Activated CD4-positive, alpha-beta T cell treated with anti-CD3 and anti-CD28 coated beads, Interleukin-2, amount 50 U/mL, for 4 hours (primary cell): ENCODE measurements around the gene ZDHHC3.

ENCODE experiments used
- DNase-seq, 2 experiments: peaks; one replicate each; pipeline ENCODE4 v3.0.0-alpha.2; 2020

ZDHHC3 gene

DNA sequence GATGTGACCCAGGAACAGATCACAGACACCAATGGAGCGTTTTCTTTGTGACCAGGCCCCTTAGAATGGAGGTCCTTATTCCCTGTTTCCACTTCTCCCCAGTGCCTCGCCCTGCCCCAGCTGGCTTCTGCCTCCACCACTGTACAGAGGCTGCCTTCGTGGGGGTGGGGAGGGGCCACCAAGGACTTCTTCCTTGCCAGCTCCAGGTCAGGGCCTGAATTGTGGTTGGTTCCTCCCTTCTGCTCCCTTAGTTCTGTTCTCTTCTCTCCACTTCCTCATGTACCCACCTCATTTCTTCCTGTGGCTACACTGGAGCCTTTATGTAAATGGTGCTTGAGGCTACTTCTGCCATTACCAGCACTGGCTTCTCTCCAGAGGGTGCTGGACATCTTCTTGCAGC is 85.1 kb downstream of the ZDHHC3 start:
- DNase-seq, result no peak

DNA sequence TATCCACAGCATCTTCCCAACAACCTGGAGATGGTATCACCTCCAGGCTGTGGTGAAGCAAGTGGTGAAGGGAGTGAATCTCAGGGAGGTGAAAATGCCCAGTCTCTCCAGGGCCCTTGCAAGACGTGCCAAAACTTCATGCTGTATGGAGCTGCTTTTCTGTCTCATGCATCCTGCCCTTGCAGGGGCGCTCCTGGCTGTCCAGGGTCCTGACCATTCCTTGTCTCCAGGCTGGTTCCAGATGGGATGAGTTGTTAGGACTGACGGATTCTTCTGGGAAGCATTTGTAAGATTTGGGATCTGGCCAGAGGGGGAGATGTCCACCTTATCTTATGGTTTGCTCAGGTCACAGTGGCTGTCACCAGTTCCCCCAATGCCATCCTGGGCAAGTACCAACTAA is 85.7 kb downstream of the ZDHHC3 start:
- DNase-seq, result no peak

DNA sequence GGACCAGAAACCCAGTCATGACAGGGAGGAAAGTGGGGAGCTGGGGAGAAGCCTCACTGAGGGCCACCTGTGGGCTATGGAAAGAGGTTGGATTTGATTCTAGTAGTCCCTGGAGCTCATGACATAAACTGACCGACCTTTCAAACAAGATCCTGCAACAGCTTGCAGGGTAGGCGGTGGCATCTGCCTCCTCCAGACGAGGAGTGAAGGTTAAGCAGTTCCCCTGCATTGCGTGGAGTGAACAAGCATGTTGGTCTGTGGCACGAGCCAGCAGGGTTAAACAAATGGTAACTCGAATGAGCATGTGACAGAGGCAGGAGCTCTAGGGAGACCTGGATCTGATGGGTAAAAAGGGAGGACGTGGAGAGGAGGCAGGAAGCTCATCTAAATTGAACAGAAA is 88.9 kb downstream of the ZDHHC3 start:
- no peak for DNase-seq

DNA sequence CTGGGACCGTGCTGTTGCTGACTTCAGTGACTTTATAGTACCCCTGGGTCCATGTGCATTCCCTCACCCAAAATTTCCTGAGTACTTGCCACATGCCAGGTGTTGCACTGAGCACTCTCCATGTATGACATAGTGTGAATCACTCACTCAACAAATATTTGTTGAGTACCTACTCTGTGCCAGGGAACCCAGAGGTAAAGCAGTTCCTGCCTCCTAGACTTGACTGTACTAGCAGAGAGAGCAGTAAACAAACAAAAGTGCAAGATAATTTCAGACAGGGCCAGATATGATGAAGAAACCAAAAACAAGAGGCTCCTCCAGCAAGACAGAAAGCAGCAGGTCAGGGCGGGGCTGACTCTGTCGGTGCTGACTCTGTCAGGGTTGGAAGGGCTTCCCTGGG is 89.4 kb downstream of the ZDHHC3 start:
- no peak for DNase-seq

DNA sequence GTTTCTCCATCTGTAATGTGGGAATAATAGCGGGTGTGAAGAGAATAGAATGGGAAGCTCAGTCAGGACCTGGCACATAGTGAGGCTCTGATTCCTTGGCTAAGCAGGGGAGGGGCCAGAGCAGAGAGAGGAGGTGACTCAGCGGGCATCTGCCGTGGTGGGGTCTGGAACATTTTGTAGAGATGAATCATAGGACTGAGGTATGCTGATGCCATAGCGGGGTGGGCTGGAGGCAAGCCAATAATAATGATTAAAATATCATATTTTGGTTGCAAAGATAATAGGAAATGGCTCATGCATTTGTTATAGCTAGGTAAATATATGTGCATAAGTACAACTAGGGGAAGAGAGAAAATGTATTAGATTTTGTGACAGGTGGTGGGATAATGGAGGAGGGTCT is 90.4 kb downstream of the ZDHHC3 start:
- no peak for DNase-seq

DNA sequence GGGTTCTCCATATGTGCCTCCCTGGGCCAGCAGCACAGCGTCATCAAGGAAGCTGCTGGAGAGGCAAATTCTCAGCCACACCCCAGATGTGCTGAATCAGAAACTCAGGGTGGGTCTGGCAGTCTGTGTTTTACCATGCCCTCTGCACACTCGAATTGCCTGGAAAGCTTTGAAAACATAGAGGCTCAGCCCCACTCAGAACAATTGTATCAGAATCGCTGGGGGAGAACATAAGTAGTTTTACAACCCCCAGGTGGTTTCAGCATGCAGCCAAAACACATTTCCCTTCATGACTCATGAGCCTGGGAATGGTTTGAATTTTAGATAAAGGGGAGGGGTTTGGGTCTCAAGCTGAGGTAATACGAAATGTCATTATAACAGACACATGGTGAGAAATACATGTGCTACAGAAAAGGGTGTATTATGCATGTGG is 92.0 kb downstream of the ZDHHC3 start:
- no peak for DNase-seq

DNA sequence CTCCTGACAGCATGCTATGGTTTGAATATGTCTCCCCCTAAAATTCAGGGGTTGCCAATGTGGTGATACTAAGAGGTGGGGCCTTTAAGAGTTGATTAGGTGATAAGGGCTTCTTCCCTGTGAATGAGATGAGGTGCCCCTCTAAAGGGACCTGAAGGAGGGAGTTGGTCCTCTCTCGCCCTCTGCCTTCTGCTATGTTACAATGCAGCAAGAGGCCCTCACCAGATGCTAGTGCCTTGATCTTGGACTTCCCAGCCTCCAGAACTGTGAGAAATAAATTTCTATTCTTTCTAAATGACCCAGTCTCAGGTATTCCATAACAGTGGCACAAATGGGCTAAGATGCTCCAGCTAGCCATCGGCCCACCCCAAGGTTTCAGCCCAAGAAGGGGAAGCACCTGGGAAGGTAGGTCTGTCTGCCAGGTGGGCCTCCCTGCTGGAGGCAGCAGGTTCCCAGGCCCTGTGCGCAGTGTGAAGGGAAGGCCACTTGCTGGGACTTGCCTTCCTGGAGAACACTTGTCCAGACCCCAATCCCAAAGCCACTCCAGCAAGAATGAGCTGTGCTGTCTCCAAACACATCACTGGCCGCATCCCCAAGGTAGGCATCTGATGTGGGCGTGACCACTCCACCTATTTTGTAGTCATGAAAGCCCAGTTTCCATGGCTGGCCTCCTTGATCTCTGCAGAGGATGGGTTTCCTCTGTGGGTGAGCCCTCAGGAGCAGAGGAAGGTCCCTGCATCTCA is 92.6 kb downstream of the ZDHHC3 start:
- no peak for DNase-seq

DNA sequence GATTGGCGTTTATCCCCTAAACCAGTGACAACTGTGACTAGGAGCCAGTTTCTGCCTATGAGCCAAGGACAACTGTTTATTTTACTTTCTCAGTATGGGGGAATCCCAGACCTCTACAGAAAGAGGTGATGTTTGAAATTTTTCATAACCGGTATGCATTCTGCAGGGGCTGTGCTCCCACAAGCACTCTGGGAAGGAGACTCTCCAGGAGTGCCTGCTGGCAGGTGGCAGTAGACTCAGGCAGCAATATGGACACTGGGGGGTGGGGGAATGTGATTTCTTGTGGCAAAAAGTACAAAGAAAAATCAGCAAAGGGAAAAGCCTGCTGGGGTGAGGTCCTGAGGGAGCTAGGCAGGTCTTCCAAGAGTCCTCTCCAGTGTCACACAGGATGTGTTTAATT is 95.7 kb downstream of the ZDHHC3 start:
- DNase-seq, result no peak

DNA sequence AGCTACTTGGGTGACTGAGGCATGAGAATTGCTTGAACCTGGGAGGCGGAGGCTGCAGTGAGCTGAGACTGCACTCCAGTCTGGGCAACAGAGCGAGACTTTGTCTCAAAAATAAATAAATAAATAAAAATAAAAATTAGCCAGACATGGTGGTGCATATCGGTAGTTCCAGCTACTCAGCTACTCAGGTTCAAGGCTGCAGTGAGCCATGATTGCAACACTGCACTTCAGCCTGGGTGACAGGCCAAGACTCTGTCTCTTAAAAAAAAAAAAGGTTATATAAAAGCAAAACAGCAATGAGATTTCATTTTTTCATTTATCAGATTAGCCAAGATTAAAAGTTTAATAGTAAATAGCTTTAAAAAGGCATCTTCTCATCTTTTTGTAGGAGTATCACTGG is 98.6 kb downstream of the ZDHHC3 start:
- no peak for DNase-seq

DNA sequence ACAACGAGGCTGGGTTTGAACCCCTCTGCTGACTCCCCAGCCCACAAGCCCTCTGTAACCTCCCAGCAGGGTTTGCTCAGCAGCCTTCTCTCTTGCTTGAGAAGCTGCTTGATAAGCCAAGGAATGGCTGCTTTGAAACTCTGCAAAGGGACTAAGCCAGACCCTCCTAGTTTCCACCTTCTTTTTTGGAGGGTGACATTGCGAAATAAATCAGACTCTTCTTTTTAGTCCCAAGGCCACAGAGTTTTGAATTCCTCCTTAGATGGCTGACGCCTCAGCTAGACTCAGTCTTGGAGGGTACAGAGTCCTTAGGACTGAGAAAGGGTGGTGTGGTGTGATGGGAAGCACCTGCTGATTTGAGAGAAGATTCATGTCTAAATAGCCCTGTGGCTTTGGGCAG is 100.4 kb downstream of the ZDHHC3 start:
- DNase-seq, result no peak
